GM18951 (cell line): ENCODE results near the gene NUDT14.

ENCODE experiments used
- POLR2A ChIP-seq: IDR thresholded peaks from 4 replicates; pipeline ENCODE4 v1.6.1; 2011; ENCODE audit warnings: mild to moderate bottlenecking; ENCODE audit not compliant: insufficient read length, insufficient read depth; ENCODE audit errors: extremely low read depth
- in situ Hi-C: fragments of 300-500 bp; cut with MboI; formaldehyde crosslinking; loops from one replicate; pipeline ENCODE4 v1.12.0; 2022; ENCODE audit warnings: low sequenced_read_pairs, mixed read lengths, inconsistent platforms; ENCODE audit not compliant: unreplicated experiment

NUDT14 gene

GRCh38 chr14:105180592-105181548, at the start of gene NUDT14:
TSS of gene NUDT14 (minus strand) at chr14:105181312. CDS start at chr14:105181209, 103 bp downstream.
- peak; percentile 50 for TF ChIP-seq POLR2A
- in situ Hi-C loops, result no loop called here

DNA sequence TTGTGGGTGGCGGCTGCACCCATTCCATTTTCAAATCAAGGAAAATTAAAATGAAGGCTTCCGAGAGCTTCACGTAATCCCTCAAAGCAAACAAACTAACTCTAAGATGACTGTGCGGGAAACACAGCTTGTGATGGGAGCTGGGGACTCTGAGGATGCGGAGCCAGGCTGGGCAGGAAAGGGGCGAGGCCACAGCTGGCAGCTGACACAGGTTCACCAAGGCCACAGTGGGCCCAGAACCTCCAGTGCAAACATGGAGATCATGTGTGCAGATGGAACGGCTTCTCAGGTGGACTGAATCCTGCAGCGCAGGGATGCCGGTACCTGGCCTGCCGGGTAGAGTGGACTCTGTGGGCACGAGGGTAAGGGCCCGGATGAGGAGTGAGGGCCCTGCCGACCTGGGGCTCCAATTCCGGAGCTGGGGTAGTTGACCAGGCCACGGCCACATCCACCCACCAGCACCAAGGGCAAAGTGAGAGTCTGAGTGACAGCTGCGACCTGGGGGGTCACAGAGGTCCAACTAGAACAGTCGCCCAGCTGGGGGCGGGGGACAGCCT, 48.1 kb upstream of the NUDT14 start:
- no peak for TF ChIP-seq POLR2A
- in situ Hi-C loops, result no loop called here

GRCh38 chr14:105228562-105228961, 47.5 kb upstream of the NUDT14 start:
- in situ Hi-C loops, result no loop called here
- TF ChIP-seq POLR2A, result no peak

- no peak for TF ChIP-seq POLR2A
- in situ Hi-C loops, result no loop called here
Measured at GRCh38 chr14:105227346-105227745, 46.2 kb upstream of the NUDT14 start.

GRCh38 chr14:105226198-105226597, 45.1 kb upstream of the NUDT14 start:
- no peak for TF ChIP-seq POLR2A
- in situ Hi-C loops, result no loop called here

GRCh38 chr14:105224845-105225570, 43.9 kb upstream of the NUDT14 start:
- TF ChIP-seq POLR2A, result no peak
- in situ Hi-C loops, result no loop called here

DNA sequence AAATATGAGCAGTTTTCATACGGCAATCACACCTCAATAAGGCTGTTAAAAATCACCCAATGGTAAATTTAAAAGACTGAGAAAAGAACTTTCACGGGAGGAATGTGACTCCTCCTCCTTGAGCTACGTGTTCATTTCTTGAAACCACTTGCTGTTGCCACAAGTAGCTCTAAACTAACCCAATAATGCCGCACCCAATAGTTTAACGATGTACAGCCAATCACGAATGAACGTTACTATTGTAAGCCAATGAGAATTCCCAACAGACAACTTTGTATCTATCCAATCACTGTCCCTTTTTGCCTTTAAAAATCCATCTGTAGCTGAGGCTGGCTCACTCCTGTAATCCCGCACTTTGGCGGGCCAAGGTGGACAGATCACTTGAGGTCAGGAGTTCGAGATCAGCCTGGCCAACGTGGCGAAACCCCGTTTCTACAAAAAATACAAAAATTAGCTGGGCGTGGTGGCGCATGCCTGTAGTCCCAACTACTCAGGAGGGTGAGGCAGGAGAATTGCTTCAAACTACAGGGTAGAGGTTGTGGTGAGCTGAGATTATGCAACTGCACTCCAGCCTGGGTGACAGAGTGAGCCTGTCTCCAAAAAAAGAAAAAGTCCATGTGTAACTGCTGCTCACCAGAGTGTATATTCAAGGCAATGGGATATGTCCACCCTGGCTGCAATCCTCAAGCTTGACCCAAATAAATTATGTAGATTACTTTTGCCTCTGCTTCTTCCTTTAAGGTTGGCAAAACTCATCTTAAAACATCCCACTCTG, 42.8 kb upstream of the NUDT14 start:
- no peak for TF ChIP-seq POLR2A
- in situ Hi-C loops, result no loop called here

GRCh38 chr14:105223260-105223659, 42.1 kb upstream of the NUDT14 start:
- in situ Hi-C loops, result no loop called here
- no peak for TF ChIP-seq POLR2A

DNA sequence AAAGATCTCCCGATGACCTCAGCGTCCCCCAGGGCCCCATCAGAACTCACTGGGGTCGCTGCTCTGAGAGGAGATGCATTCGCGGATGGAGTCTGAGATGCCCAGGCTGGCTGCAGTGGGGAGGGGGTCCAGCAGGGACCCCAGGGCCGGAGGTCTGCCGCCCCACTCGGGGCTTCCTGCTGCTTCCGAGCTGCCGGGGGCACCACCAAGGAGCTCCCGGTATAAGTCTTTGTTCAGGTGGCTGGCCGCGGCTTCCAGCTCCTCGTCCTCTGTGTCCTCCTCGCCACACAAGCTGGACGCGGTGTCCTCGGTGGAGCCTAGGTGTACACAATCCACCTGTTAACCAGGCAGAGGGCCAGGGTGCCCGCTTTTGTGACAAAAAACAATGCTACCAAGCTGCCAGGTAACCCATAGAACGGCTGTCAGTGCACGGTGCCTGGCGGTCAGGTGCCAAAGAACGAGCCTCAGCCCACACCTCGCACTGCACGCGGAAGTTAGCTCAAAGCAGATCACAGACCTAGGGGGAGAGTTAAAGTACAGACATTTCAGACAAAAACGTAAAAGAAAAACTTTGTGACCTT, 40.6 kb upstream of the NUDT14 start:
- in situ Hi-C loops, result no loop called here
- no peak for TF ChIP-seq POLR2A

- in situ Hi-C loops, result no loop called here
- TF ChIP-seq POLR2A, result no peak
Measured at GRCh38 chr14:105220699-105221597, 39.8 kb upstream of the NUDT14 start.

GRCh38 chr14:105219753-105220152, 38.6 kb upstream of the NUDT14 start:
- in situ Hi-C loops, result no loop called here

More at GRCh38 chr14:105219753-105220152, 38.6 kb upstream of the NUDT14 start:
- TF ChIP-seq POLR2A, result no peak
